H1 (cell line): ENCODE results near the gene STAT1. TPM values are rescaled to one million over a fixed set of nuclear protein-coding genes. Genes with fewer than 3 reads are reported as not detected.

ENCODE experiments used
- CTCF ChIA-PET: fragments of 300-600 bp; sonication (Branson Sonifier 250); formaldehyde crosslinking; loops from one replicate; lab custom pipeline; 2021; ENCODE audit not compliant: partially characterized antibody; lab: Charles Lee
- POLR2A ChIA-PET: fragments of 300-600 bp; sonication (Branson Sonifier 250); formaldehyde crosslinking; loops from one replicate; lab custom pipeline; 2021; ENCODE audit warnings: inconsistent platforms; ENCODE audit not compliant: partially characterized antibody; lab: Charles Lee
- DNase-seq, 2 experiments: peaks; one replicate each; pipeline versions ENCODE4 v3.0.0 to v3.0.0-alpha.2; 2010 to 2022; ENCODE audit warnings: low spot score in 2 of 2, low read depth in 1 of 2, mixed read lengths in 1 of 2
- FAIRE-seq: peaks from 2 replicates; lab custom pipeline; 2011; peaks lifted over from hg19 to GRCh38; lab: Jason Lieb, UNC
- H2AFZ ChIP-seq: 2 replicates; pipeline ENCODE4 v1.8.1; 2012; ENCODE audit warnings: low read length, inconsistent platforms
- H2AK5ac ChIP-seq: 2 replicates; pipeline ENCODE4 v1.6.1; 2013; ENCODE audit warnings: low read depth, low read length
- H2BK120ac ChIP-seq: replicated peaks from 2 replicates; pipeline ENCODE3; 2013; ENCODE audit warnings: low read depth, low read length, inconsistent platforms
- H2BK12ac ChIP-seq: 2 replicates; pipeline ENCODE4 v1.6.1; 2013; ENCODE audit warnings: low read depth, low read length
- H2BK15ac ChIP-seq: 2 replicates; pipeline ENCODE4 v1.6.1; 2013; ENCODE audit warnings: low read length
- H2BK20ac ChIP-seq: 2 replicates; pipeline ENCODE4 v1.6.1; 2013; ENCODE audit warnings: low read length
- H2BK5ac ChIP-seq: 2 replicates; pipeline ENCODE4 v1.6.1; 2013; ENCODE audit warnings: low read depth, low read length
- H3K14ac ChIP-seq: 2 replicates; pipeline ENCODE4 v1.6.1; 2013; ENCODE audit warnings: inconsistent platforms; ENCODE audit not compliant: insufficient read length
- H3K18ac ChIP-seq: 2 replicates; pipeline ENCODE4 v1.6.1; 2013; ENCODE audit warnings: low read length; ENCODE audit errors: extremely low read depth
- H3K23ac ChIP-seq: 2 replicates; pipeline ENCODE4 v1.6.1; 2013; ENCODE audit warnings: inconsistent platforms; ENCODE audit not compliant: insufficient read length
- H3K23me2 ChIP-seq: 2 replicates; pipeline ENCODE4 v1.6.1; 2013; ENCODE audit warnings: low read depth, low read length
- H3K27ac ChIP-seq: 2 replicates; pipeline ENCODE4 v1.6.1; 2011; ENCODE audit warnings: low read depth, low read length, inconsistent platforms
- H3K27me3 ChIP-seq, 4 experiments: replicated peaks in 1 of 4; 1 replicate in 1 of 4; 2 replicates in 3 of 4; pipeline versions ENCODE4 v1.6.1 to v1.8.1; 2011 to 2013; ENCODE audit warnings: low read length in 3 of 4, mild to moderate bottlenecking in 3 of 4, inconsistent platforms in 2 of 4, mixed read lengths in 2 of 4, moderate library complexity in 1 of 4; ENCODE audit not compliant: control insufficient read depth in 3 of 4, insufficient read depth in 3 of 4; ENCODE audit errors: extremely low read depth in 1 of 4
- H3K36me3 ChIP-seq, 4 experiments: 2 replicates each; pipeline versions ENCODE4 v1.6.1 to v1.8.1; 2011 to 2013; ENCODE audit warnings: mild to moderate bottlenecking in 4 of 4, low read length in 3 of 4, moderate library complexity in 2 of 4, control low read depth in 1 of 4, inconsistent platforms in 1 of 4; ENCODE audit not compliant: insufficient read depth in 4 of 4, control insufficient read depth in 2 of 4
- H3K4ac ChIP-seq: replicated peaks from 2 replicates; pipeline ENCODE3; 2013; ENCODE audit warnings: low read length, low read depth, mixed read lengths, inconsistent platforms; ENCODE audit not compliant: insufficient read length
- H3K4me1 ChIP-seq, 4 experiments: replicated peaks in 1 of 4; 1 replicate in 1 of 4; 2 replicates in 3 of 4; pipeline versions ENCODE4 v1.6.1 to v1.8.1; 2011 to 2013; ENCODE audit warnings: low read length in 3 of 4, inconsistent platforms in 2 of 4, mixed read lengths in 1 of 4; ENCODE audit not compliant: insufficient read depth in 4 of 4, control insufficient read depth in 3 of 4
- H3K4me2 ChIP-seq, 2 experiments: 2 replicates each; pipeline versions ENCODE4 v1.6.1 to v1.8.1; 2011 to 2013; ENCODE audit warnings: low read depth in 2 of 2, low read length in 2 of 2, control low read depth in 1 of 2, inconsistent platforms in 1 of 2, mild to moderate bottlenecking in 1 of 2; ENCODE audit not compliant: insufficient read depth in 1 of 2
- H3K4me3 ChIP-seq, 4 experiments: fragments of 200-600, 300-600 bp in 1 of 4; sonication (generic), shearing (Covaris generic), sonication (Bioruptor Twin) in 1 of 4; 2 replicates each; pipeline versions ENCODE4 v1.5.1 to v1.8.1; 2011 to 2016; ENCODE audit warnings: low read length in 4 of 4, low read depth in 3 of 4, control low read depth in 2 of 4, inconsistent platforms in 2 of 4, mild to moderate bottlenecking in 2 of 4, mixed read lengths in 1 of 4, moderate library complexity in 1 of 4; ENCODE audit not compliant: insufficient read depth in 2 of 4; ENCODE audit errors: extremely low read depth in 1 of 4
- H3K56ac ChIP-seq: replicated peaks from 2 replicates; pipeline ENCODE3; 2013; ENCODE audit warnings: low read depth, mild to moderate bottlenecking, mixed read lengths, low read length, inconsistent platforms; ENCODE audit not compliant: insufficient read length
- H3K79me1 ChIP-seq: 2 replicates; pipeline ENCODE4 v1.6.1; 2013; ENCODE audit warnings: low read depth, low read length, control low read depth
- H3K79me2 ChIP-seq, 2 experiments: 2 replicates each; pipeline versions ENCODE4 v1.6.1 to v1.8.1; 2012 to 2013; ENCODE audit warnings: low read length in 2 of 2, mild to moderate bottlenecking in 2 of 2, inconsistent platforms in 1 of 2; ENCODE audit not compliant: insufficient read depth in 2 of 2, control insufficient read depth in 1 of 2
- H3K9ac ChIP-seq, 4 experiments: replicated peaks in 1 of 4; 1 replicate in 1 of 4; 2 replicates in 3 of 4; pipeline versions ENCODE4 v1.6.1 to v1.8.1; 2011 to 2013; ENCODE audit warnings: low read depth in 3 of 4, low read length in 3 of 4, control low read depth in 2 of 4, mild to moderate bottlenecking in 2 of 4, moderate library complexity in 2 of 4, inconsistent platforms in 1 of 4; ENCODE audit errors: extremely low read depth in 1 of 4
- H3K9me3 ChIP-seq, 2 experiments: 2 replicates each; pipeline versions ENCODE4 v1.6.1 to v1.8.1; 2012 to 2013; ENCODE audit warnings: mild to moderate bottlenecking in 2 of 2, moderate library complexity in 2 of 2, control low read depth in 1 of 2, inconsistent platforms in 1 of 2, low read depth in 1 of 2, low read length in 1 of 2, mixed read lengths in 1 of 2; ENCODE audit not compliant: insufficient read depth in 2 of 2
- H4K20me1 ChIP-seq, 2 experiments: replicated peaks in 1 of 2; 2 replicates each; pipeline versions ENCODE3 to v1.8.1; 2011 to 2013; ENCODE audit warnings: inconsistent platforms in 2 of 2, low read length in 2 of 2, mild to moderate bottlenecking in 1 of 2; ENCODE audit not compliant: insufficient read depth in 2 of 2, control insufficient read depth in 1 of 2
- H4K5ac ChIP-seq: 2 replicates; pipeline ENCODE4 v1.6.1; 2013; ENCODE audit warnings: low read length, low read depth, mixed read lengths, inconsistent platforms; ENCODE audit not compliant: insufficient read length
- H4K8ac ChIP-seq: 2 replicates; pipeline ENCODE4 v1.8.0; 2013; ENCODE audit warnings: mild to moderate bottlenecking, moderate library complexity, low read length, inconsistent platforms; ENCODE audit not compliant: insufficient read depth; ENCODE audit errors: extremely low read depth
- H4K91ac ChIP-seq: replicated peaks from 2 replicates; pipeline ENCODE3; 2013; ENCODE audit warnings: low read length, mixed read lengths, inconsistent platforms; ENCODE audit not compliant: insufficient read length
- BCL11A ChIP-seq, 2 experiments: IDR thresholded peaks; one replicate each; pipeline ENCODE4 v1.6.1; 2011; ENCODE audit warnings: low read depth in 2 of 2, low read length in 2 of 2, mild to moderate bottlenecking in 2 of 2
- CHD2 ChIP-seq: IDR thresholded peaks from 2 replicates; pipeline ENCODE4 v1.6.1; 2012; ENCODE audit warnings: low read length, improper control_type of control experiment
- CTBP2 ChIP-seq: IDR thresholded peaks from 2 replicates; pipeline ENCODE4 v1.7.0; 2011; ENCODE audit warnings: borderline replicate concordance, mild to moderate bottlenecking, moderate library complexity, mixed read lengths, low read length; ENCODE audit not compliant: insufficient read depth, insufficient read length
- JUN ChIP-seq: IDR thresholded peaks from 2 replicates; pipeline ENCODE4 v1.6.1; 2011; ENCODE audit warnings: low read depth, mild to moderate bottlenecking, improper control_type of control experiment, low read length
- KDM1A ChIP-seq: fragments of 200-600, 300-600 bp; sonication (generic); IDR thresholded peaks from 2 replicates; pipeline ENCODE4 v1.7.1; 2016; ENCODE audit warnings: mild to moderate bottlenecking, low read length, borderline replicate concordance
- KDM4A ChIP-seq: IDR thresholded peaks from one replicate; pipeline ENCODE4 v1.7.1; 2012; ENCODE audit warnings: low read depth, mild to moderate bottlenecking, moderate library complexity, low read length, inconsistent platforms; ENCODE audit not compliant: severe bottlenecking
- PHF8 ChIP-seq: fragments of 200-600 bp; sonication (generic); conservative IDR thresholded peaks from 2 replicates; pipeline ENCODE4 v1.7.1; 2012; ENCODE audit warnings: low read depth, mild to moderate bottlenecking, inconsistent platforms, low read length, moderate library complexity
- RAD21 ChIP-seq, 2 experiments: IDR thresholded peaks in 1 of 2; conservative IDR thresholded peaks in 1 of 2; 2 replicates each; pipeline ENCODE4 v1.6.1; 2011; ENCODE audit warnings: low read depth in 2 of 2, low read length in 2 of 2, improper control_type of control experiment in 1 of 2, inconsistent platforms in 1 of 2, mild to moderate bottlenecking in 1 of 2, moderate library complexity in 1 of 2
- SP4 ChIP-seq: IDR thresholded peaks from 2 replicates; pipeline ENCODE4 v1.6.1; 2012; ENCODE audit warnings: low read length, inconsistent platforms
- TAF1 ChIP-seq: IDR thresholded peaks from 2 replicates; pipeline ENCODE4 v1.6.1; 2011; ENCODE audit warnings: mild to moderate bottlenecking, low read depth, low read length
- TBP ChIP-seq: IDR thresholded peaks from 2 replicates; pipeline ENCODE4 v1.6.1; 2011; ENCODE audit warnings: low read depth, low read length, improper control_type of control experiment
- TEAD4 ChIP-seq: IDR thresholded peaks from 2 replicates; pipeline ENCODE4 v1.6.1; 2012; ENCODE audit warnings: low read depth, low read length, inconsistent platforms, mixed read lengths
- YY1 ChIP-seq: IDR thresholded peaks from 2 replicates; pipeline ENCODE4 v1.6.1; 2011; ENCODE audit warnings: low read depth, mild to moderate bottlenecking, low read length
- WGBS, 2 experiments: shearing (Covaris generic) in 1 of 2; methylation state at CpG; one replicate each; pipeline versions ENCODE4 v1.1.6 to v1.1.7; 2013 to 2015; ENCODE audit warnings: low lambda C conversion rate in 2 of 2, mixed read lengths in 2 of 2, inconsistent platforms in 1 of 2, low coverage in 1 of 2, missing lambda C conversion rate in 1 of 2; ENCODE audit not compliant: insufficient replicate concordance in 2 of 2, insufficient coverage in 1 of 2, insufficient read length in 1 of 2; ENCODE audit errors: extremely low coverage in 1 of 2, missing lambda C conversion rate in 1 of 2; 5-methylcytosine and 5-hydroxymethylcytosine counted together
- polyA plus RNA-seq, 7 experiments: library from polyadenylated mRNA; depleted of rRNA in 3 of 7; stranded (reverse) in 5 of 7; unstranded in 2 of 7; fragments of >200 nt in 5 of 7; fragments of 200-250 nt in 2 of 7; gene quantifications; 1 replicate in 5 of 7; 2 replicates in 1 of 7; 4 replicates in 1 of 7; pipeline versions ENCODE4 v1.2.1 to v1.2.3, GENCODE V29; 2011 to 2013; ENCODE audit warnings: missing spikeins in 2 of 7, mixed read lengths in 2 of 7
- total RNA-seq: library from RNA; stranded (reverse); fragmentation: NEBNext Ultra II Directional; extraction: Animal tissue kit (Norgen Biotek cat#: 25700); gene quantifications from 2 replicates; pipeline ENCODE4 v1.2.1, GENCODE V29; 2021
- TF ChIP-seq, protein P1 (sequence below): IDR thresholded peaks from 2 replicates; pipeline ENCODE4 v1.6.1; 2012; ENCODE audit warnings: inconsistent platforms

Gene STAT1
- total and polyA plus RNA-seq, 2 of the 8 experiments (the other 6 are each of a cell fraction or from before 2014, with no cell fraction given) = 20.3 to 43.0 TPM

DNA sequence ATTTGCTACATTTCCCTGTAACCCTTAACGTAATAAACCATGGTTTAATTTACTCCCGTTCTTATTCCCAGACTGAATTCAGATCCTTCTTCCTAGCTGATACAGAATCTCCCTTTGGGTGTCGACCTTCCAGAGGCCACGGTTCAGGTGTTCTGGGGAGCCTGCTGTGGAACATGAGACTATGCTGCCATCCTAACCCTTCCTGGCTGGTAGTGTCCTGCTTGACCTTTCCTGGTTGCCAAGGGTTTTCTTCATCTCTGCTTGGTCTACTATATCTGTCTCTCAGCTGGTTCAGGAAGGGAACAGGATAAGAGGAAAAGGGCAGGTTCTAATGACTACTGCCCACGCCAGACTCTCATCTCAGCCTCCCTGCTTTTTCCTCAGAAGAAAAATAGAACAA is 36.5 kb downstream of the STAT1 start:
- CTCF ChIA-PET = interaction anchor here (1.7 kb wide), 1 partner anchor 127 kb away, joined by 5 read pairs; no protein-coding TSS in a partner anchor
- FAIRE-seq = no peak
- H3K79me2 ChIP-seq = no peaks in the 10 kb centered on the region
- TF ChIP-seq PHF8 (no peak), KDM4A (no peak), SP4 (no peak), CHD2 (no peak), BCL11A (IDR thresholded peaks at IDR 0.05; ENCODE audit: low read depth in 2 of 2, low read length in 2 of 2) (no peak), TAF1 (no peak), YY1 (no peak), TEAD4 (no peak), KDM1A (no peak), RAD21 (IDR thresholded peaks at IDR 0.05 in 1 of 2, conservative IDR thresholded peaks at IDR 0.05 in 1 of 2; ENCODE audit: low read depth in 2 of 2, low read length in 2 of 2) (no peak), CTBP2 (no peak), JUN (no peak), TBP (no peak)
- TF ChIP-seq, protein P1, sequence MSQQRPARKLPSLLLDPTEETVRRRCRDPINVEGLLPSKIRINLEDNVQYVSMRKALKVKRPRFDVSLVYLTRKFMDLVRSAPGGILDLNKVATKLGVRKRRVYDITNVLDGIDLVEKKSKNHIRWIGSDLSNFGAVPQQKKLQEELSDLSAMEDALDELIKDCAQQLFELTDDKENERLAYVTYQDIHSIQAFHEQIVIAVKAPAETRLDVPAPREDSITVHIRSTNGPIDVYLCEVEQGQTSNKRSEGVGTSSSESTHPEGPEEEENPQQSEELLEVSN = no peak

More for the DNA sequence above, 36.5 kb downstream of the STAT1 start:
- whole genome bisulfite sequencing, 2 experiments = 94% methylated on average over 5 of the region's 5 CpGs; no CpG with 5 or more reads in 1 of the 2 experiments
- Histone ChIP-seq H3K4me3 (no peak overlapping the region), H2BK120ac (no peak overlapping the region), H4K5ac (no peak overlapping the region), H3K27ac (no peak overlapping the region), H3K23me2 (no peaks in the 10 kb centered on the region), H3K79me1 (no peaks in the 10 kb centered on the region), H4K8ac (no peak overlapping the region), H3K36me3 (peaks cover 21 to 81% (median 67%) of the 10 kb centered on the region in 4 experiments), H2AFZ (no peak overlapping the region), H3K4ac (no peak overlapping the region), H3K27me3 (no peaks in the 10 kb centered on the region), H2BK15ac (no peak overlapping the region), H3K4me1 (no peaks in the 10 kb centered on the region), H2AK5ac (no peak overlapping the region), H2BK12ac (no peak overlapping the region), H4K91ac (no peak overlapping the region), H2BK5ac (no peak overlapping the region), H3K23ac (no peak overlapping the region), H3K9me3 (no peaks in the 10 kb centered on the region), H3K4me2 (no peak overlapping the region), H3K18ac (no peak overlapping the region), H3K14ac (no peak overlapping the region), H4K20me1 (peaks cover 0 to 1% of the 10 kb centered on the region in 2 experiments), H3K56ac (no peak overlapping the region), H2BK20ac (no peak overlapping the region), H3K9ac (no peak overlapping the region)
- no peak for DNase-seq
- POLR2A ChIA-PET = no interaction called here
